Fibroblast of lung (primary cell): ENCODE data around the gene TRMT2A. TPM values are rescaled to one million over a fixed set of nuclear protein-coding genes. Genes with fewer than 3 reads are reported as not detected.
A peak's percentile ranks its signal among the peaks of the same experiment; 100 is the strongest.

Source experiments
- DNase-seq, 2 donors: peaks; one replicate each; pipeline versions ENCODE4 v3.0.0 to v3.0.0-alpha.2; 2010; ENCODE audit warnings: low read depth in 2 of 2
- H2AFZ ChIP-seq: 2 replicates; pipeline ENCODE4 v1.5.1; 2012; ENCODE audit warnings: low read length, control low read depth, inconsistent platforms
- H3K27ac ChIP-seq: 2 replicates; pipeline ENCODE4 v1.5.1; 2011; ENCODE audit warnings: low read length, control low read depth; ENCODE audit not compliant: insufficient read depth
- H3K27me3 ChIP-seq: 2 replicates; pipeline ENCODE4 v1.5.1; 2011; ENCODE audit warnings: mild to moderate bottlenecking, low read length; ENCODE audit not compliant: control insufficient read depth, insufficient read depth
- H3K36me3 ChIP-seq: 2 replicates; pipeline ENCODE4 v1.5.1; 2011; ENCODE audit warnings: low read length; ENCODE audit not compliant: control insufficient read depth, insufficient read depth
- H3K4me1 ChIP-seq: 2 replicates; pipeline ENCODE4 v1.5.1; 2011; ENCODE audit warnings: low read length; ENCODE audit not compliant: control insufficient read depth, insufficient read depth; ENCODE audit errors: extremely low read depth
- H3K4me2 ChIP-seq: 2 replicates; pipeline ENCODE4 v1.5.1; 2011; ENCODE audit warnings: low read length, control low read depth; ENCODE audit not compliant: insufficient read depth; ENCODE audit errors: extremely low read depth
- H3K4me3 ChIP-seq, 4 experiments: fragments of 200-600 bp in 1 of 4; sonication (generic) in 1 of 4; replicated peaks in 1 of 4; 2 replicates each; pipeline ENCODE4 v1.5.1; 2011 to 2016; ENCODE audit warnings: low read length in 4 of 4, low read depth in 3 of 4, mild to moderate bottlenecking in 3 of 4, control low read depth in 2 of 4, inconsistent platforms in 1 of 4, mixed read lengths in 1 of 4; ENCODE audit not compliant: insufficient read depth in 1 of 4; ENCODE audit errors: control extremely low read depth in 1 of 4
- H3K79me2 ChIP-seq: 2 replicates; pipeline ENCODE4 v1.5.1; 2012; ENCODE audit warnings: mild to moderate bottlenecking, low read length, inconsistent platforms; ENCODE audit not compliant: control insufficient read depth, insufficient read depth
- H3K9ac ChIP-seq: 2 replicates; pipeline ENCODE4 v1.5.1; 2011; ENCODE audit warnings: mild to moderate bottlenecking, low read length, control low read depth; ENCODE audit not compliant: insufficient read depth
- H3K9me3 ChIP-seq: 2 replicates; pipeline ENCODE4 v1.5.1; 2012; ENCODE audit warnings: low read depth, low read length; ENCODE audit not compliant: control insufficient read depth, insufficient read depth
- H4K20me1 ChIP-seq: 2 replicates; pipeline ENCODE4 v1.5.1; 2011; ENCODE audit warnings: low read length; ENCODE audit not compliant: control insufficient read depth, insufficient read depth; ENCODE audit errors: extremely low read depth
- EZH2 ChIP-seq: IDR thresholded peaks from 2 replicates; pipeline ENCODE4 v1.5.1; 2012; ENCODE audit warnings: low read length, control low read depth, mild to moderate bottlenecking; ENCODE audit errors: missing control alignments
- polyA plus RNA-seq, 2 donors: library from polyadenylated mRNA; depleted of rRNA in 1 of 2; stranded (reverse) in 1 of 2; unstranded in 1 of 2; fragments of >200 nt; gene quantifications; 2 replicates each; pipeline ENCODE4 v1.2.1, GENCODE V29; 2011 to 2012; ENCODE audit warnings: missing spikeins in 1 of 2
- total RNA-seq: library from RNA; depleted of rRNA; stranded (reverse); fragments of >200 nt; gene quantifications from 2 replicates; pipeline ENCODE4 v1.2.1, GENCODE V29; 2014
- TF ChIP-seq, protein P1 (sequence below), 2 donors: IDR thresholded peaks in 1 of 2; conservative IDR thresholded peaks in 1 of 2; 1 replicate in 1 of 2; 2 replicates in 1 of 2; pipeline ENCODE4 v1.5.1; 2011 to 2012; ENCODE audit warnings: low read length in 2 of 2, control low read depth in 1 of 2, inconsistent platforms in 1 of 2, low read depth in 1 of 2, mild to moderate bottlenecking in 1 of 2

TRMT2A gene
- total and polyA plus RNA-seq, 2 donors (not counting 1 experiment from before 2014, with no cell fraction given) = 13.5 to 52.2 TPM

DNA sequence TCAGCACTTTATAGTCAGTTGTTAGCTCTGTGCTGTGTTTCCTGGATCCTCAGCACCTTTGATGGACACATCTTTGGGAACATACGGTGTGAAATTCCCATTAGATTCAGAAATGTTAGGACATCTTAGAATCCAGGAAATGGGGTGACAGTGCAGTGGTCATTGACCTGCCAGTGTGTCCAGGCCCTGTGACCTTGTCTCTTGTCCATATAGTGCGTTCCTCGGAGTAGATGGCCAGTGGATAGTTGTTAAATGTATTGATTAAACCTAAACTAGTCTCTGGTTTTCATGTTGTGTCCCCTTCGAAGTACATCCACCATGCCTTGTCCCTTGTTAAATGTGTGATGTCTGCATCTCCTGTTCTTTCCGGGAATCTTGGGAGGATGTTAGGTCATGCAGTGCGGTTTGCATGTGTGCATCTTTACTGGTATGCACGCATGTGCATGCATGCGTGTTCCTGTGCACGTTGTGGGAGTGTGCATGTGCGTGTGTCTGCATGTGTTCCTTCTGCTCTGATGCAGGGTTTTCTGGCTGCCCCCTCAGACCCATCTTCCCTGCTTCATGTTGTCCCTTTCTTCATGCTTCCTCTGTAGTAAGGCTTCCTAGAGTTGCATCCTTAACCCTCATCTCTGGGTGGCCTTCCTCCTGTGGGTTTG lies 33.0 kb downstream of the TRMT2A start:
- no peak for TF ChIP-seq EZH2
- TF ChIP-seq, protein P1, sequence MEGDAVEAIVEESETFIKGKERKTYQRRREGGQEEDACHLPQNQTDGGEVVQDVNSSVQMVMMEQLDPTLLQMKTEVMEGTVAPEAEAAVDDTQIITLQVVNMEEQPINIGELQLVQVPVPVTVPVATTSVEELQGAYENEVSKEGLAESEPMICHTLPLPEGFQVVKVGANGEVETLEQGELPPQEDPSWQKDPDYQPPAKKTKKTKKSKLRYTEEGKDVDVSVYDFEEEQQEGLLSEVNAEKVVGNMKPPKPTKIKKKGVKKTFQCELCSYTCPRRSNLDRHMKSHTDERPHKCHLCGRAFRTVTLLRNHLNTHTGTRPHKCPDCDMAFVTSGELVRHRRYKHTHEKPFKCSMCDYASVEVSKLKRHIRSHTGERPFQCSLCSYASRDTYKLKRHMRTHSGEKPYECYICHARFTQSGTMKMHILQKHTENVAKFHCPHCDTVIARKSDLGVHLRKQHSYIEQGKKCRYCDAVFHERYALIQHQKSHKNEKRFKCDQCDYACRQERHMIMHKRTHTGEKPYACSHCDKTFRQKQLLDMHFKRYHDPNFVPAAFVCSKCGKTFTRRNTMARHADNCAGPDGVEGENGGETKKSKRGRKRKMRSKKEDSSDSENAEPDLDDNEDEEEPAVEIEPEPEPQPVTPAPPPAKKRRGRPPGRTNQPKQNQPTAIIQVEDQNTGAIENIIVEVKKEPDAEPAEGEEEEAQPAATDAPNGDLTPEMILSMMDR (conservative IDR thresholded peaks at IDR 0.05 in 1 of 2, IDR thresholded peaks at IDR 0.05 in 1 of 2; ENCODE audit: low read depth in 1 of 2, low read length in 2 of 2) = no peak
- Histone ChIP-seq H3K36me3 (peaks cover 18% of the 10 kb centered on the region), H4K20me1 (no peaks in the 10 kb centered on the region), H2AFZ (no peak overlapping the region), H3K79me2 (peaks cover 82% of the 10 kb centered on the region), H3K27ac (no peak overlapping the region), H3K4me3 (no peak overlapping the region), H3K4me1 (peaks cover 6% of the 10 kb centered on the region), H3K4me2 (peak overlapping the region; percentile 4), H3K9me3 (no peaks in the 10 kb centered on the region), H3K27me3 (no peaks in the 10 kb centered on the region), H3K9ac (no peak overlapping the region)
- no peak for DNase-seq

DNA sequence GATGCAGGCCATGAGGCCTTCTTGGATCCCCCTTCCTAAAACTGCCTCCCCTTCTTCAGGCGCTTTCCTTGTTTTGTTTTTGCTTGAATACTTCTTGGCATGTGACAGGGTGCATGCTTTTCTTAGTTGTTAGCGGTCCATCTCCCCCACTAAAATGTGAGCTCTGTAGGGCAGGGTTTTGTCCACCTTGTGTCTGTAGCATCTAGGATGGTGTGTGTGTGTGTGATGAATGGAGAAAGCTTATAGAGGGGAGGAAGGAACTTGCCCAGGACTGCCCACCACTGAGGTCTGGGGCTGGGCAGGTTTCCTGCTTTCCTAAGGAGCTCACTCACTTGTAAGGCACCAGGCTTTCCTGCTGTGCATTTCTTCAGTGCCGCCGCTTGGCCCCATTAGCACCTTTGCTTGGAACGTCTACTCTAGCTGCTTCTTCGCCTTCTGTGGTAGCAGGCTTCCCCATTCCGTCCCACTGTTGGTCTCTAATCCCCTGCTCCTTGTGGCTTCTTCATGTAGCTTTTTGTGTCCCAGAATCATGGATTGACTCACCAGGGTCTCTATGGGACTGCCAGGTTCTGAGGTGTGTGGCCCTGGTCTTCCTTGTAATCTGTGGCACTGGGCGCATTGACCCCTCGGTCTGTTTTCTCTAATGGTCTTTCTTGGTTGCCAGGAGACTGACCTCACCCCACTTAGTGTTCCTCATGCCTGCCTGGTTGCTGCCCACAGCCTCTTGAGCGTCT lies 33.7 kb downstream of the TRMT2A start:
- H3K9ac ChIP-seq = no peak overlapping the region
- no peaks in the 10 kb centered on the region for H4K20me1 ChIP-seq
- H3K79me2 ChIP-seq = peaks cover 79% of the 10 kb centered on the region
- no peaks in the 10 kb centered on the region for H3K27me3 ChIP-seq
- H3K4me1 ChIP-seq = peaks cover 6% of the 10 kb centered on the region
- DNase-seq = no peak
- H2AFZ ChIP-seq = no peak overlapping the region
- H3K4me3 ChIP-seq = no peak overlapping the region
- peak overlapping the region; percentile 40 for H3K4me2 ChIP-seq
- peaks cover 16% of the 10 kb centered on the region for H3K36me3 ChIP-seq
- H3K9me3 ChIP-seq = no peaks in the 10 kb centered on the region
- H3K27ac ChIP-seq = peak overlapping the region; percentile 28
- TF ChIP-seq, protein P1 (conservative IDR thresholded peaks at IDR 0.05 in 1 of 2, IDR thresholded peaks at IDR 0.05 in 1 of 2; ENCODE audit: low read depth in 1 of 2, low read length in 2 of 2) = no peak
- TF ChIP-seq EZH2 = no peak

DNA sequence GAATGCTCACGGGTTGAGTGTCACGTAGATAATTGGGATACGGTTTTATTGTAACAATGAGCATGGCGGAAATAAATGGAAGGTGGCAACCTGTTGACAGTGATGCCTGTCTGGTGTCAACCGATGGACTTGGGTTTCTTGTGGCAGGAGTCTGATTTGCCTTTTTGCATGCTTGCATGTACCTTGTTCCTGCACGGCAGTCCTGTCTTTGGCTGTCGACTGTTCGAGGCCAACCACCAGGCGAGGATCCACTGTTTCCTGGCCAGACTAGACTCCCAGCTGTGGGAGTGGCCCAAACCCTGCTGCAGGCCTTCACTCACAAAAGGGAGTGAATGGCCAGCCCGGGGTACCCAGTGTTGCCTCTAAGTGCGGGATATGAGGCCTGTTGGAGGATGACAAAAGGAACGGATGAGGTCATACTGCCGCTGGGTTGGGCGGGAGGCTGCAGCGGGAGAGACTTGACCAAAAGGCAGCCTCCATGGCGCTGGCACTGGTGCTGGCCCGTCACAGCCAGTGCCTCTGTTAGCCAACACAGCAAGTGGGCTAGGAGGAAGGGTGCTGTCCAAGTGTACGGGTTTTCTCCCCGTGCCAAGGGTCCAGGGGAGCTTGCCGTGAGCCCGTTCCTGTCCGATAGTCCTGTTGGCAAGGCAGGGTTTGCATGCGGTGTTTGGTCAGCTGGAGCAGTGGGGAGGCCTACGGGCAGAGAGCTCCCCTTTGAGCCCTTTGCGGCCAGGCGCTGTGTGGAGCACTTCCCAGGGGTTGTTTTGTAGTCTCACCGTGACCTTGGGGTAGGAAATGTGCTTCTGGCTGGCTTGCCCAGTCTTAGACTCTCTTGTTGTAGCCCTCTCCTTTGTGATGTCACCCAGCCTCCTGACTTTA lies 36.0 kb downstream of the TRMT2A start:
- Histone ChIP-seq H3K27me3 (no peaks in the 10 kb centered on the region), H3K9ac (peak overlapping the region; percentile 83), H2AFZ (peak overlapping the region; percentile 12), H3K79me2 (peaks cover 56% of the 10 kb centered on the region), H3K4me2 (peak overlapping the region; percentile 90), H3K27ac (peak overlapping the region; percentile 80), H4K20me1 (no peaks in the 10 kb centered on the region), H3K9me3 (no peaks in the 10 kb centered on the region), H3K36me3 (peaks cover 6% of the 10 kb centered on the region), H3K4me1 (peaks cover 6% of the 10 kb centered on the region), H3K4me3 (peak overlapping the region; percentile 71 to 83 (median 80))
- no peak for TF ChIP-seq EZH2
- TF ChIP-seq, protein P1 (conservative IDR thresholded peaks at IDR 0.05 in 1 of 2, IDR thresholded peaks at IDR 0.05 in 1 of 2; ENCODE audit: low read depth in 1 of 2, low read length in 2 of 2) = no peak
- DNase-seq = peak; percentile 57 to 74
